Endodermal cell (in vitro differentiated cells): Measurements from ENCODE around the gene STK11. TPM values are rescaled to one million over a fixed set of nuclear protein-coding genes. Genes with fewer than 3 reads are reported as not detected.

Experiments
- DNase-seq: peaks from one replicate; pipeline ENCODE4 v3.0.0-alpha.2; 2017
- H3K27ac ChIP-seq: 2 replicates; pipeline ENCODE4 v1.5.1; 2013; ENCODE audit warnings: mild to moderate bottlenecking, low read depth, low read length, moderate library complexity
- H3K27me3 ChIP-seq: 2 replicates; pipeline ENCODE4 v1.6.1; 2013; ENCODE audit warnings: mild to moderate bottlenecking, low read length, moderate library complexity; ENCODE audit not compliant: insufficient read depth, control insufficient read depth, poor library complexity, severe bottlenecking
- H3K36me3 ChIP-seq: 2 replicates; pipeline ENCODE4 v1.7.0; 2013; ENCODE audit warnings: mild to moderate bottlenecking, low read length, moderate library complexity; ENCODE audit not compliant: control insufficient read depth, insufficient read depth
- H3K4me1 ChIP-seq: one replicate; pipeline ENCODE4 v1.7.0; 2013; ENCODE audit warnings: low read length; ENCODE audit not compliant: control insufficient read depth, insufficient read depth
- H3K4me3 ChIP-seq: 2 replicates; pipeline ENCODE4 v1.5.1; 2013; ENCODE audit warnings: mild to moderate bottlenecking, low read length, moderate library complexity
- H3K9ac ChIP-seq: 2 replicates; pipeline ENCODE4 v1.6.1; 2013; ENCODE audit warnings: mild to moderate bottlenecking, low read length, moderate library complexity; ENCODE audit not compliant: poor library complexity, severe bottlenecking; ENCODE audit errors: extremely low read depth
- H3K9me3 ChIP-seq: 2 replicates; pipeline ENCODE4 v1.6.1; 2013; ENCODE audit warnings: mild to moderate bottlenecking, low read length, moderate library complexity; ENCODE audit not compliant: control insufficient read depth
- H3K27ac Mint-ChIP-seq: 2 replicates; pipeline ENCODE4 v1.8.0; 2020; ENCODE audit warnings: mixed read lengths
- H3K27me3 Mint-ChIP-seq: 2 replicates; pipeline ENCODE4 v1.8.0; 2021; ENCODE audit warnings: mild to moderate bottlenecking, mixed read lengths; ENCODE audit not compliant: insufficient read depth
- H3K36me3 Mint-ChIP-seq: 2 replicates; pipeline ENCODE4 v1.8.0; 2020; ENCODE audit warnings: low read depth, mixed read lengths
- H3K4me1 Mint-ChIP-seq: 2 replicates; pipeline ENCODE4 v1.8.0; 2020; ENCODE audit warnings: mixed read lengths
- H3K4me3 Mint-ChIP-seq: 2 replicates; pipeline ENCODE4 v1.8.0; 2020; ENCODE audit warnings: mild to moderate bottlenecking, moderate library complexity, mixed read lengths
- H3K9me3 Mint-ChIP-seq: 2 replicates; pipeline ENCODE4 v1.8.0; 2020; ENCODE audit warnings: mild to moderate bottlenecking, mixed read lengths
- WGBS, 2 experiments: methylation state at CpG; one replicate each; pipeline versions ENCODE4 v1.1.5 to v1.1.7; 2013; ENCODE audit warnings: missing lambda C conversion rate in 2 of 2, mixed read lengths in 1 of 2; ENCODE audit not compliant: insufficient coverage in 1 of 2, insufficient read length in 1 of 2; 5-methylcytosine and 5-hydroxymethylcytosine counted together
- total RNA-seq, 2 donors: library from RNA; stranded (reverse); fragmentation: NEBNext Ultra II Directional in 1 of 2; extraction: Animal tissue kit (Norgen Biotek cat#: 25700) in 1 of 2; gene quantifications; 2 replicates in 1 of 2; 3 replicates in 1 of 2; pipeline ENCODE4 v1.2.1, GENCODE V29; 2021
- TF ChIP-seq, protein P1 (sequence below): fragments of 200-600 bp; sonication (generic); conservative IDR thresholded peaks from 2 replicates; pipeline ENCODE4 v1.5.0; 2021; ENCODE audit warnings: antibody characterized with exemption, mild to moderate bottlenecking

STK11 gene
- total RNA-seq, 2 donors from 2014 or later = 78.8 to 81.4 TPM

DNA sequence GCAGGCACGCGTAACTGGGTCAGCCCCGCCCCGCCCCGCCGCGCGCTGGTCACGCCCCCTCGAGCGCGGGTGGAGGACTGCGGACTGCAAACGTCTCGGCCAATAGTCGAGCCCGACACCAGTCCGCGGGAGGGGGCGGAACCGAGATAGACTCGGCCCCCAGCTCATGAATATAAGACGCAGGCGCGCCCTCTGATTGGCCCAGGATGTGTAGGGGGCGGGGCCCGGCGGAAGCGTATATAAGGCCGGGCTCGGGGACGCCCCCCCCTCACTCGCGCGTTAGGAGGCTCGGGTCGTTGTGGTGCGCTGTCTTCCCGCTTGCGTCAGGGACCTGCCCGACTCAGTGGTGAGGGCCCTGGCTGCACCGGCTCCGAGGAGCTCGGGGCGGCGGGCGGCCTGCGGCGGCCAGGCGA lies 63.5 kb downstream of the STK11 start, which contains the start of gene CIRBP:
Gene CIRBP (plus strand): TSS at position 268 of the 413 bp plus-strand sequence. CDS start 1,602 bp downstream, outside the sequence.
- peaks cover 21% of the 10 kb centered on the region for H3K4me1 ChIP-seq
- TF ChIP-seq, protein P1, sequence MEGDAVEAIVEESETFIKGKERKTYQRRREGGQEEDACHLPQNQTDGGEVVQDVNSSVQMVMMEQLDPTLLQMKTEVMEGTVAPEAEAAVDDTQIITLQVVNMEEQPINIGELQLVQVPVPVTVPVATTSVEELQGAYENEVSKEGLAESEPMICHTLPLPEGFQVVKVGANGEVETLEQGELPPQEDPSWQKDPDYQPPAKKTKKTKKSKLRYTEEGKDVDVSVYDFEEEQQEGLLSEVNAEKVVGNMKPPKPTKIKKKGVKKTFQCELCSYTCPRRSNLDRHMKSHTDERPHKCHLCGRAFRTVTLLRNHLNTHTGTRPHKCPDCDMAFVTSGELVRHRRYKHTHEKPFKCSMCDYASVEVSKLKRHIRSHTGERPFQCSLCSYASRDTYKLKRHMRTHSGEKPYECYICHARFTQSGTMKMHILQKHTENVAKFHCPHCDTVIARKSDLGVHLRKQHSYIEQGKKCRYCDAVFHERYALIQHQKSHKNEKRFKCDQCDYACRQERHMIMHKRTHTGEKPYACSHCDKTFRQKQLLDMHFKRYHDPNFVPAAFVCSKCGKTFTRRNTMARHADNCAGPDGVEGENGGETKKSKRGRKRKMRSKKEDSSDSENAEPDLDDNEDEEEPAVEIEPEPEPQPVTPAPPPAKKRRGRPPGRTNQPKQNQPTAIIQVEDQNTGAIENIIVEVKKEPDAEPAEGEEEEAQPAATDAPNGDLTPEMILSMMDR = no peak
- H3K27ac Mint-ChIP-seq = peak within 1 kb of the TSS; percentile 97
- peak; percentile 100 for DNase-seq
- peak within 1 kb of the TSS; percentile 86 for H3K4me3 ChIP-seq
- H3K9ac ChIP-seq = peak within 1 kb of the TSS; percentile 91
- peaks cover 9% of the 10 kb centered on the region for H3K27me3 ChIP-seq
- H3K36me3 Mint-ChIP-seq = peaks cover 39% of the 10 kb centered on the region
- no peaks in the 10 kb centered on the region for H3K9me3 ChIP-seq
- H3K4me3 Mint-ChIP-seq = peak within 1 kb of the TSS; percentile 82
- peaks cover 34% of the 10 kb centered on the region for H3K36me3 ChIP-seq
- H3K27me3 Mint-ChIP-seq = peaks cover 17% of the 10 kb centered on the region
- peaks cover 38% of the 10 kb centered on the region for H3K4me1 Mint-ChIP-seq
- peak within 1 kb of the TSS; percentile 96 for H3K27ac ChIP-seq
- 0% methylated on average over 27 to 50 of the region's 50 CpGs for WGBS, 2 experiments
- no peaks in the 10 kb centered on the region for H3K9me3 Mint-ChIP-seq

GRCh38 chr19:1269478-1270212 lies 64.1 kb downstream of the STK11 start:
- Histone ChIP-seq H3K36me3 (peaks cover 38% of the 10 kb centered on the region), H3K4me1 (peaks cover 25% of the 10 kb centered on the region), H3K9ac (peak overlapping the region; percentile 91), H3K27ac (peak overlapping the region; percentile 96), H3K27me3 (peaks cover 9% of the 10 kb centered on the region), H3K4me3 (peak overlapping the region; percentile 86), H3K9me3 (no peaks in the 10 kb centered on the region)
- peak; percentile 90 for DNase-seq
- 0 to 1% methylated on average over 44 to 64 of the region's 64 CpGs for WGBS, 2 experiments
- peaks cover 40% of the 10 kb centered on the region for H3K4me1 Mint-ChIP-seq
- peak overlapping the region; percentile 97 for H3K27ac Mint-ChIP-seq
- peaks cover 17% of the 10 kb centered on the region for H3K27me3 Mint-ChIP-seq
- peaks cover 43% of the 10 kb centered on the region for H3K36me3 Mint-ChIP-seq
- H3K9me3 Mint-ChIP-seq = no peaks in the 10 kb centered on the region
- TF ChIP-seq, protein P1 = no peak
- peak overlapping the region; percentile 82 for H3K4me3 Mint-ChIP-seq

GRCh38 chr19:1270213-1270853 lies 64.8 kb downstream of the STK11 start:
- Mint-ChIP-seq H3K4me3 (peak overlapping the region; percentile 82), H3K9me3 (no peaks in the 10 kb centered on the region), H3K27me3 (peaks cover 17% of the 10 kb centered on the region), H3K27ac (peak overlapping the region; percentile 97), H3K36me3 (peaks cover 44% of the 10 kb centered on the region), H3K4me1 (peaks cover 37% of the 10 kb centered on the region)
- TF ChIP-seq, protein P1 = no peak
- peaks cover 42% of the 10 kb centered on the region for H3K36me3 ChIP-seq
- no peaks in the 10 kb centered on the region for H3K9me3 ChIP-seq
- WGBS, 2 experiments = 36 to 66% methylated on average over 2 to 7 of the region's 8 CpGs
- DNase-seq = no peak
- H3K9ac ChIP-seq = peak overlapping the region; percentile 91
- peak overlapping the region; percentile 96 for H3K27ac ChIP-seq
- peaks cover 23% of the 10 kb centered on the region for H3K4me1 ChIP-seq
- peak overlapping the region; percentile 86 for H3K4me3 ChIP-seq
- H3K27me3 ChIP-seq = peaks cover 9% of the 10 kb centered on the region
